Kidney epithelial cell (primary cell): ENCODE measurements around the gene LAMA4. TPM values are rescaled to one million over a fixed set of nuclear protein-coding genes. Genes with fewer than 3 reads are reported as not detected.
A peak's percentile ranks its signal among the peaks of the same experiment; 100 is the strongest.

Source experiments
- DNase-seq: peaks from one replicate; pipeline ENCODE4 v3.0.0-alpha.2; 2010; ENCODE audit warnings: low read depth
- H3K27me3 ChIP-seq: 2 replicates; pipeline ENCODE4 v1.6.0; 2011; ENCODE audit warnings: low read length; ENCODE audit not compliant: control insufficient read depth, insufficient read depth
- H3K36me3 ChIP-seq: 2 replicates; pipeline ENCODE4 v1.5.1; 2011; ENCODE audit warnings: low read length; ENCODE audit not compliant: control insufficient read depth, insufficient read depth
- H3K4me3 ChIP-seq: 2 replicates; pipeline ENCODE4 v1.5.1; 2011; ENCODE audit warnings: low read depth, mild to moderate bottlenecking, control low read depth, low read length
- total RNA-seq: library from RNA; depleted of rRNA; stranded (reverse); fragments of >200 nt; gene quantifications from 2 replicates; pipeline ENCODE4 v1.2.3, GENCODE V29; 2015
- TF ChIP-seq, protein P1 (sequence below): IDR thresholded peaks from 2 replicates; pipeline ENCODE4 v1.5.1; 2011; ENCODE audit warnings: mild to moderate bottlenecking, moderate library complexity, low read length, control low read depth, inconsistent platforms; ENCODE audit not compliant: insufficient read depth, poor library complexity, severe bottlenecking

The LAMA4 gene
- total RNA-seq, 1 donor from 2014 or later: 5.6 TPM

DNA sequence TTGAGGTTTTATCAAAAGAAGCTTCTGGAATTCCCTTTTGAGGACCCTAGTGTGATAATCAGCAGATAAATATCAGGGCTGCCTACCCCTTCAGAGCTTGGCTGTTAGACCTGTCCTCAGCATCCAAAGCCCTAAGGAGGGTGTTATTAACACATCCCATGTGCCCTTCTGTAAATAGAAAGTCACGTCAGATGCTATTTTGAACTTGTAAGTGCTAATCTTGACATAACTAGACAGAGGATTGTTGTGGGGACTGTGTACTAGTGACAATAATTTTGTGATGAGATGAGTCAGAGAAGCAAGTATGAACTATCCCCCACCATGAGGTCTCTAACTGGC is 4.9 kb upstream of the LAMA4 start:
- H3K27me3 ChIP-seq: no peaks in the 10 kb centered on the region
- H3K36me3 ChIP-seq: no peaks in the 10 kb centered on the region
- TF ChIP-seq, protein P1, sequence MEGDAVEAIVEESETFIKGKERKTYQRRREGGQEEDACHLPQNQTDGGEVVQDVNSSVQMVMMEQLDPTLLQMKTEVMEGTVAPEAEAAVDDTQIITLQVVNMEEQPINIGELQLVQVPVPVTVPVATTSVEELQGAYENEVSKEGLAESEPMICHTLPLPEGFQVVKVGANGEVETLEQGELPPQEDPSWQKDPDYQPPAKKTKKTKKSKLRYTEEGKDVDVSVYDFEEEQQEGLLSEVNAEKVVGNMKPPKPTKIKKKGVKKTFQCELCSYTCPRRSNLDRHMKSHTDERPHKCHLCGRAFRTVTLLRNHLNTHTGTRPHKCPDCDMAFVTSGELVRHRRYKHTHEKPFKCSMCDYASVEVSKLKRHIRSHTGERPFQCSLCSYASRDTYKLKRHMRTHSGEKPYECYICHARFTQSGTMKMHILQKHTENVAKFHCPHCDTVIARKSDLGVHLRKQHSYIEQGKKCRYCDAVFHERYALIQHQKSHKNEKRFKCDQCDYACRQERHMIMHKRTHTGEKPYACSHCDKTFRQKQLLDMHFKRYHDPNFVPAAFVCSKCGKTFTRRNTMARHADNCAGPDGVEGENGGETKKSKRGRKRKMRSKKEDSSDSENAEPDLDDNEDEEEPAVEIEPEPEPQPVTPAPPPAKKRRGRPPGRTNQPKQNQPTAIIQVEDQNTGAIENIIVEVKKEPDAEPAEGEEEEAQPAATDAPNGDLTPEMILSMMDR: no peak

DNA sequence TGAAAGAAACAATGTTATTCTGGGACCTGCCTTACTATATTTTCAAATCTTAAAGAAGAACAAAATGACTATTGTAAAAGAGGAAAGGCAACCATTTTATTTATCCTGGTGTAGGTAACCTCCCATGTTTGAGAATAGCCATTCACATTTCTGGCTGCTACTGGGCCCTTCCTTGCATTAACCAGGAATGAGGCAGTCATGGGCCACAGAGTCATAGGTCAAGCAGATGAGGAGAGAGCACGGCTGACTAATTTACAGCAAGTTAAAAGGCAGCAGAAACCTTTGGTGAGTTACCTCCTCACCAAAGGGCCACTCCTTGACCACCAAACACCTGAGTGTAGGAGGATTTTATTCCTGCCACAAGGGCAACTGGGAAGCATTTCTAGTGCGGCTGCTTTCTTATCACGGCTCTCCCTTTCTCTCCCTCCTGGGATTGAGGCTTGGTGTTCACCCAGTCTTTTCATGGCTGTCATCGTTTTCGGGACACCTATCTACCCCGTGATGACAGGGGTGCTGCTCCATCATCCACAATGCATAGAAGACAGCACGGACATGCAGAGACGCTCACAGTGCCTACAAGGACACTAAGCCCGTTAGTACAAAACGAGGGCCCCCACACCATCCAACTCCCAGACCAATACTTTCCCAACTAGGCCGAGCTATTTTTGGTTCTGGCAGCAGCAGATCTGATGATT is 4.4 kb upstream of the LAMA4 start:
- no peak for DNase-seq
- TF ChIP-seq, protein P1: no peak
- H3K36me3 ChIP-seq: no peaks in the 10 kb centered on the region
- no peaks in the 10 kb centered on the region for H3K27me3 ChIP-seq
- H3K4me3 ChIP-seq: no peak overlapping the region

More for the DNA sequence above, 4.9 kb upstream of the LAMA4 start:
- no peak for DNase-seq
- H3K4me3 ChIP-seq: no peak overlapping the region

DNA sequence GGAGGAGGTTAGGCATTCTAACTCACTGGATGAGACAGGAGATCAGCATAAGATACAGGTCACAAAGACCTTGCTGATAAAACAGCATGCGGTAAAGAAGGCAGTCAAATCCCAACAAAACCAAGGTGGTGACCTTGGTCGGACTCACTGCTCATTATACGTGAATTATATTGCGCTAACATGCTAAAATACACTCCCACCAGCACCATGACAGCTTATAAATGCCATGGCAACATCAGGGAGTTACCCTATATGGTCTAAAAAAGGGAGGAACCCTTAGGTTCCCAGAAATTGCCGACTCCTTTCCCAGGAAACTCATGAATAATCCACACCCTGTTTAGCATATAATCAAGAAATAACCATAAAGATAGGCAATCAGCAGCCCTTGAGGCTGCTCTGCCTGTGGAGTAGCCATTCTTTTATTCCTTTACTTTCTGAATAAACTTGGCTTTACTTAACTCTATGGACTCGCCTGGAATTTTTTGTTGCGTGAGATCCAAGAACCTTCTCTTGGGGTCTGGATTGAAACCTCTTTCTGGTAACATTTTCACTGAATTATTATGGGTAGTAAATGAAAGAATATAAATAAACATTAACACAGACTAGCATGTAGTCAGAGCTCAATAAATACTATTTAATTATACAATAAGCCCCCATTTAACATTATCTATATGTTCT is 3.0 kb upstream of the LAMA4 start:
- TF ChIP-seq, protein P1: no peak
- DNase-seq: no peak

DNA sequence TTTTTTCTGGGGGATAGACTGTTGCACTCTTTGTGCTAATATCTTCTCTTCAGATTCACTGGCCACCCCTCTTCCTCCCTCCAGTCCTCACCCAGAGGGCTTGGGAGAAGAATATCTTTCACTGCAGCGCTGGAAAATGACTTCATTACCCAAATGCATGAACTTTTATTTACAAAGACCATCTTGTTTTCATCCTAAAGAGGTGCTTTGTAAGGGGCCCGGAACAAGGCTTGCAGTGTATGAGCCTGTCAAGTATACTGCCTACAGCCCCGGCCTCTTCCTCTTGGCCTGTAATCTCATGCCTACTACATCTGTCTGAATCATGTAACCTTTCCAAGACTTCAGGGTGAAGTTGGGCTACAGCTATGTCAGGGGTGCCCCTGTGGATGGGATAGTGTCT is 554 bp upstream of the LAMA4 start:
- DNase-seq: no peak
- no peaks in the 10 kb centered on the region for H3K36me3 ChIP-seq
- no peak overlapping the region for H3K4me3 ChIP-seq
- no peaks in the 10 kb centered on the region for H3K27me3 ChIP-seq
- TF ChIP-seq, protein P1: no peak

More for the DNA sequence above, 3.0 kb upstream of the LAMA4 start:
- no peaks in the 10 kb centered on the region for H3K36me3 ChIP-seq
- H3K4me3 ChIP-seq: no peak overlapping the region
- H3K27me3 ChIP-seq: no peaks in the 10 kb centered on the region

DNA sequence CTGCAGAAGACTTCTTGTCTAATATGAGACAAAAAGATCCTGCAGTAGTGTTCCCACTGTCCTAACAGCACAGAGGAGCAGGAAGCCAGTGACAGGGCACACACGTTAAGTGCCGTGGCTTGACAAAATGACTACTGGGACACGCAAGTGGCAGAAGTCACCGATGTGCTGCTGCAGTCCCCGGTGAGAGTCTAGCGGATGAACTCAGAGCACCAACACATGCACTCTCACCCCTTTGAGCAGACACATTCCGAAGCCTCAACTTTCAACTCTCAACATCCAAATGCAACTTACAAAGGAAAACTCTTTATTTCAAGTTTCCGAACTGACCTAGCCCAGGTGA is 898 bp downstream of the LAMA4 start:
- H3K27me3 ChIP-seq: no peaks in the 10 kb centered on the region

More for the DNA sequence above, 898 bp downstream of the LAMA4 start:
- peak overlapping the region; percentile 53 for H3K4me3 ChIP-seq
- H3K36me3 ChIP-seq: no peaks in the 10 kb centered on the region
- no peak for DNase-seq
- TF ChIP-seq, protein P1: no peak
